Retina (tissue), 1 donor: ENCODE data around the gene GALNTL6.

ENCODE experiments used
- DNase-seq: peaks from one replicate; pipeline ENCODE4 v3.0.0-alpha.2; 2016

GALNTL6 gene

GRCh38 chr4:172584816-172585215 is 771.6 kb downstream of the GALNTL6 start:
- DNase-seq, result no peak

- no peak for DNase-seq
These were observed 783.0 kb downstream of the GALNTL6 start for GRCh38 chr4:172596206-172596605.

- DNase-seq, result no peak
These were observed 786.4 kb downstream of the GALNTL6 start for GRCh38 chr4:172599554-172599953.

- peak; percentile 36 for DNase-seq
These were observed 788.0 kb downstream of the GALNTL6 start for GRCh38 chr4:172601195-172601594.

GRCh38 chr4:172619218-172619617 is 806.0 kb downstream of the GALNTL6 start:
- no peak for DNase-seq

- no peak for DNase-seq
These were observed 806.6 kb downstream of the GALNTL6 start for GRCh38 chr4:172619798-172620197.

GRCh38 chr4:172628263-172628662 is 815.1 kb downstream of the GALNTL6 start:
- DNase-seq, result no peak

- no peak for DNase-seq
These were observed 817.1 kb downstream of the GALNTL6 start for GRCh38 chr4:172630280-172630679.

GRCh38 chr4:172631832-172632231 is 818.6 kb downstream of the GALNTL6 start:
- no peak for DNase-seq

GRCh38 chr4:172648471-172648870 is 835.3 kb downstream of the GALNTL6 start:
- DNase-seq, result no peak

- DNase-seq, result no peak
These were observed 835.9 kb downstream of the GALNTL6 start for GRCh38 chr4:172649143-172649542.

- no peak for DNase-seq
These were observed 837.7 kb downstream of the GALNTL6 start for GRCh38 chr4:172650758-172651530.

- no peak for DNase-seq
These were observed 838.8 kb downstream of the GALNTL6 start for GRCh38 chr4:172651961-172652360.

GRCh38 chr4:172652369-172652768 is 839.2 kb downstream of the GALNTL6 start:
- DNase-seq, result no peak

GRCh38 chr4:172653676-172654075 is 840.5 kb downstream of the GALNTL6 start:
- DNase-seq, result no peak

- peak; percentile 24 for DNase-seq
These were observed 841.3 kb downstream of the GALNTL6 start for GRCh38 chr4:172654457-172654856.

- DNase-seq, result no peak
These were observed 842.9 kb downstream of the GALNTL6 start for GRCh38 chr4:172656055-172656454.

GRCh38 chr4:172657081-172657480 is 843.9 kb downstream of the GALNTL6 start:
- DNase-seq, result no peak

GRCh38 chr4:172660251-172660650 is 847.0 kb downstream of the GALNTL6 start:
- DNase-seq, result no peak

- DNase-seq, result no peak
These were observed 848.9 kb downstream of the GALNTL6 start for GRCh38 chr4:172662113-172662512.

GRCh38 chr4:172666711-172667368 is 853.6 kb downstream of the GALNTL6 start:
- DNase-seq, result no peak

- no peak for DNase-seq
These were observed 861.6 kb downstream of the GALNTL6 start for GRCh38 chr4:172674811-172675210.

GRCh38 chr4:172675232-172675631 is 862.0 kb downstream of the GALNTL6 start:
- DNase-seq, result no peak

- DNase-seq, result no peak
These were observed 867.5 kb downstream of the GALNTL6 start for GRCh38 chr4:172680691-172681090.

- DNase-seq, result no peak
These were observed 869.8 kb downstream of the GALNTL6 start for GRCh38 chr4:172683021-172683420.
